A549 treated with Hydrocortisone at 1 μM for 4 hours (cell line): ENCODE data around the gene CYP2C19. TPM values are rescaled to one million over a fixed set of nuclear protein-coding genes. Genes with fewer than 3 reads are reported as not detected.

Source experiments
- total RNA-seq: library from RNA; stranded (reverse); fragments of 200-300 nt; extraction: Qiagen RNA extraction; gene quantifications from 5 replicates; pipeline ENCODE4 v1.2.3, GENCODE V29; 2022

Gene CYP2C19
- total RNA-seq: not detected in 5 replicates

DNA sequence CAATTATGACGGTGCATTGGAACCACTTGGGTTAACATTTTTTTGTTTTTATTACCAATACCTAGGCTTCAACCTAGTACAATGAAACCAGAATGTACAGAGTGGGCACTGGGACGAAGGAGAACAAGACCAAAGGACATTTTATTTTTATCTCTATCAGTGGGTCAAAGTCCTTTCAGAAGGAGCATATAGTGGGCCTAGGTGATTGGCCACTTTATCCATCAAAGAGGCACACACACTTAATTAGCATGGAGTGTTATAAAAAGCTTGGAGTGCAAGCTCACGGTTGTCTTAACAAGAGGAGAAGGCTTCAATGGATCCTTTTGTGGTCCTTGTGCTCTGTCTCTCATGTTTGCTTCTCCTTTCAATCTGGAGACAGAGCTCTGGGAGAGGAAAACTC is at the start of gene CYP2C19:
TSS of gene CYP2C19 (plus strand) at position 289 of the 400 bp plus-strand sequence. CDS start at position 314, 25 bp downstream.

Other genes with a start within 250 kb of the CYP2C19 start
- 22.6 to 36.2 TPM (median 24.8 TPM) in 5 replicates for gene HELLS, start 216.9 kb upstream of the CYP2C19 start, total RNA-seq
- gene CYP2C18, start 79.0 kb upstream of the CYP2C19 start, total RNA-seq: 0.06 to 0.15 TPM (median 0.10 TPM) in 4 of 5 replicates, not detected in the other
- 0.06 to 0.14 TPM (median 0.08 TPM) in 3 of 5 replicates, not detected in the others for gene CYP2C9, start 176.0 kb downstream of the CYP2C19 start, total RNA-seq